ENCODE data around the gene DLG1.

GRCh38 chr3:196995027-196995426 lies 303.4 kb downstream of the DLG1 start:
- TF ChIP-seq MXI1 (IDR thresholded peaks at IDR 0.05; ENCODE audit: borderline replicate concordance, low read depth, low read length), result no peak
- TF ChIP-seq CTCF (conservative IDR thresholded peaks at IDR 0.05; ENCODE audit: low read depth, low read length), result no peak
- no peak for TF ChIP-seq BHLHE40 (IDR thresholded peaks at IDR 0.05; ENCODE audit: low read depth, low read length)
- TF ChIP-seq NFE2L2 (IDR thresholded peaks at IDR 0.05; ENCODE audit: low read depth, low read length), result no peak
- TF ChIP-seq POLR2A (IDR thresholded peaks at IDR 0.05; ENCODE audit: low read depth, low read length), result no peak
- no peak for TF ChIP-seq SMC3 (IDR thresholded peaks at IDR 0.05; ENCODE audit: low read depth, low read length)
- TF ChIP-seq CHD1 (IDR thresholded peaks at IDR 0.05; ENCODE audit: low read depth, low read length), result no peak
- TF ChIP-seq, protein P1, sequence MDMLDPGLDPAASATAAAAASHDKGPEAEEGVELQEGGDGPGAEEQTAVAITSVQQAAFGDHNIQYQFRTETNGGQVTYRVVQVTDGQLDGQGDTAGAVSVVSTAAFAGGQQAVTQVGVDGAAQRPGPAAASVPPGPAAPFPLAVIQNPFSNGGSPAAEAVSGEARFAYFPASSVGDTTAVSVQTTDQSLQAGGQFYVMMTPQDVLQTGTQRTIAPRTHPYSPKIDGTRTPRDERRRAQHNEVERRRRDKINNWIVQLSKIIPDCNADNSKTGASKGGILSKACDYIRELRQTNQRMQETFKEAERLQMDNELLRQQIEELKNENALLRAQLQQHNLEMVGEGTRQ (IDR thresholded peaks at IDR 0.05; ENCODE audit: low read depth, low read length), result no peak
- TF ChIP-seq FOS (IDR thresholded peaks at IDR 0.05; ENCODE audit: low read depth, low read length), result no peak
- TF ChIP-seq RAD21 (IDR thresholded peaks at IDR 0.05; ENCODE audit: low read length), result no peak
- no peak for TF ChIP-seq RFX5 (IDR thresholded peaks at IDR 0.05; ENCODE audit: low read depth, low read length)
- no peak for TF ChIP-seq MAFK (IDR thresholded peaks at IDR 0.05; ENCODE audit: low read depth, low read length)
- TF ChIP-seq MAZ (IDR thresholded peaks at IDR 0.05; ENCODE audit: borderline replicate concordance, low read depth, low read length), result no peak

All from IMR-90 (cell line).